Calu3 (cell line): Measurements from ENCODE around the gene SLC10A1. TPM values are rescaled to one million over a fixed set of nuclear protein-coding genes. Genes with fewer than 3 reads are reported as not detected.

Experiments
- BruUV-seq: library from RNA; stranded (reverse); fragments of 400-500 nt; replicated peaks from 2 replicates; lab custom pipeline; 2021; lab: Mats Ljungman, UMichigan
- CTCF ChIA-PET: fragments of 300-600 bp; sonication (Branson Sonifier 250); formaldehyde crosslinking; loops from one replicate; lab custom pipeline; 2022; ENCODE audit warnings: antibody characterized with exemption; lab: Charles Lee
- DNase-seq: peaks from one replicate; pipeline ENCODE4 v3.0.0; 2022
- H3K27ac Mint-ChIP-seq: one replicate; pipeline ENCODE4 v1.8.0; 2022; ENCODE audit warnings: mixed read lengths; ENCODE audit not compliant: unreplicated experiment
- H3K27me3 Mint-ChIP-seq: one replicate; pipeline ENCODE4 v1.8.0; 2022; ENCODE audit warnings: mixed read lengths; ENCODE audit not compliant: unreplicated experiment
- H3K36me3 Mint-ChIP-seq: one replicate; pipeline ENCODE4 v1.8.0; 2022; ENCODE audit warnings: mild to moderate bottlenecking, moderate library complexity, mixed read lengths; ENCODE audit not compliant: insufficient read depth, unreplicated experiment
- H3K4me1 Mint-ChIP-seq: one replicate; pipeline ENCODE4 v1.8.0; 2022; ENCODE audit warnings: mild to moderate bottlenecking, low read depth, mixed read lengths; ENCODE audit not compliant: unreplicated experiment
- H3K4me3 Mint-ChIP-seq: one replicate; pipeline ENCODE4 v1.8.0; 2022; ENCODE audit warnings: mild to moderate bottlenecking, low read depth, moderate library complexity, mixed read lengths; ENCODE audit not compliant: unreplicated experiment
- H3K9me3 Mint-ChIP-seq: one replicate; pipeline ENCODE4 v1.8.0; 2022; ENCODE audit warnings: low read depth, mixed read lengths; ENCODE audit not compliant: unreplicated experiment
- CTCF ChIP-seq: fragments of 200-600 bp; IDR thresholded peaks from one replicate; pipeline ENCODE4 v1.8.0; 2022; ENCODE audit warnings: antibody characterized with exemption; ENCODE audit not compliant: unreplicated experiment
- intact Hi-C: fragments of 100-400 bp; cut with micrococcal nuclease; formaldehyde crosslinking; loops from one replicate; pipeline ENCODE4 v1.10.0; 2022; ENCODE audit not compliant: unreplicated experiment
- total RNA-seq: library from RNA; stranded (reverse); gene quantifications from 2 replicates; pipeline ENCODE4 v1.2.3, GENCODE V29; 2022

SLC10A1 gene
- total RNA-seq, 1 experiment from 2014 or later = not detected

- no peaks in the 10 kb centered on the region for H3K36me3 Mint-ChIP-seq
- no peak overlapping the region for H3K4me3 Mint-ChIP-seq
- no peaks in the 10 kb centered on the region for H3K27me3 Mint-ChIP-seq
- H3K4me1 Mint-ChIP-seq = peaks cover 16% of the 10 kb centered on the region
- H3K27ac Mint-ChIP-seq = no peak overlapping the region
- no peaks in the 10 kb centered on the region for H3K9me3 Mint-ChIP-seq
- no peak for TF ChIP-seq CTCF
- intact Hi-C loops = no loop called here
- no TSS peak for BruUV-seq
- DNase-seq = no peak
- CTCF ChIA-PET = no interaction called here
These were observed 43.2 kb downstream of the SLC10A1 start for GRCh38 chr14:69753860-69754259.

GRCh38 chr14:69752773-69753172, 44.3 kb downstream of the SLC10A1 start:
- TF ChIP-seq CTCF = no peak
- CTCF ChIA-PET = interaction anchor here (0.7 kb wide), 1 partner anchor 9 kb away, joined by 3 read pairs; no protein-coding TSS in a partner anchor
- Mint-ChIP-seq H3K36me3 (no peaks in the 10 kb centered on the region), H3K27ac (no peak overlapping the region), H3K4me3 (no peak overlapping the region), H3K27me3 (no peaks in the 10 kb centered on the region), H3K4me1 (peaks cover 16% of the 10 kb centered on the region), H3K9me3 (no peaks in the 10 kb centered on the region)
- BruUV-seq = no TSS peak
- intact Hi-C loops = no loop called here
- no peak for DNase-seq

- H3K9me3 Mint-ChIP-seq = peaks cover 3% of the 10 kb centered on the region
- no peaks in the 10 kb centered on the region for H3K36me3 Mint-ChIP-seq
- no peak for DNase-seq
- BruUV-seq = no TSS peak
- H3K27me3 Mint-ChIP-seq = no peaks in the 10 kb centered on the region
- intact Hi-C loops = no loop called here
- peak overlapping the region; percentile 19 for H3K27ac Mint-ChIP-seq
- no peak overlapping the region for H3K4me3 Mint-ChIP-seq
- CTCF ChIA-PET = interaction anchor here (1.0 kb wide), 1 partner anchor 14 kb away, joined by 3 read pairs; no protein-coding TSS in a partner anchor
- TF ChIP-seq CTCF = no peak
- H3K4me1 Mint-ChIP-seq = peaks cover 24% of the 10 kb centered on the region
These were observed 46.5 kb downstream of the SLC10A1 start for GRCh38 chr14:69750495-69750894.

- DNase-seq = no peak
- Mint-ChIP-seq H3K4me3 (no peak overlapping the region), H3K27ac (peak overlapping the region; percentile 19), H3K27me3 (no peaks in the 10 kb centered on the region), H3K4me1 (peaks cover 24% of the 10 kb centered on the region), H3K9me3 (peaks cover 3% of the 10 kb centered on the region), H3K36me3 (no peaks in the 10 kb centered on the region)
- BruUV-seq = no TSS peak
- TF ChIP-seq CTCF = no peak
- CTCF ChIA-PET = interaction anchor here (1.0 kb wide), 1 partner anchor 13 kb away, joined by 3 read pairs; no protein-coding TSS in a partner anchor
- intact Hi-C loops = no loop called here
These were observed 47.1 kb downstream of the SLC10A1 start for GRCh38 chr14:69749956-69750355.
